Astrocyte (in vitro differentiated cells and primary cell): ENCODE data around the gene RTN4. TPM values are rescaled to one million over a fixed set of nuclear protein-coding genes. Genes with fewer than 3 reads are reported as not detected.
A peak's percentile ranks its signal among the peaks of the same experiment; 100 is the strongest.

ENCODE experiments used
- DNase-seq: peaks from one replicate; pipeline ENCODE4 v3.0.0-alpha.2; 2010; ENCODE audit warnings: low read depth
- FAIRE-seq: peaks from 2 replicates; lab custom pipeline; 2011; peaks lifted over from hg19 to GRCh38; lab: Jason Lieb, UNC
- H2AFZ ChIP-seq: 2 replicates; pipeline ENCODE4 v1.6.0; 2012; ENCODE audit warnings: low read depth, low read length, inconsistent platforms
- H3K27ac ChIP-seq: 2 replicates; pipeline ENCODE4 v1.5.1; 2011; ENCODE audit warnings: low read depth, low read length, inconsistent platforms
- H3K27me3 ChIP-seq: 2 replicates; pipeline ENCODE4 v1.6.0; 2011; ENCODE audit warnings: low read length, inconsistent platforms; ENCODE audit not compliant: insufficient read depth
- H3K36me3 ChIP-seq: 2 replicates; pipeline ENCODE4 v1.5.1; 2011; ENCODE audit warnings: low read length, inconsistent platforms; ENCODE audit not compliant: insufficient read depth
- H3K4me1 ChIP-seq: 2 replicates; pipeline ENCODE4 v1.5.1; 2011; ENCODE audit warnings: low read length, inconsistent platforms; ENCODE audit not compliant: insufficient read depth
- H3K4me2 ChIP-seq: 2 replicates; pipeline ENCODE4 v1.6.0; 2012; ENCODE audit warnings: low read length, inconsistent platforms
- H3K4me3 ChIP-seq: 2 replicates; pipeline ENCODE4 v1.5.1; 2011; ENCODE audit warnings: low read depth, mild to moderate bottlenecking, low read length, inconsistent platforms; ENCODE audit not compliant: insufficient read depth
- H3K79me2 ChIP-seq: 2 replicates; pipeline ENCODE4 v1.6.0; 2012; ENCODE audit warnings: mild to moderate bottlenecking, low read length, inconsistent platforms; ENCODE audit not compliant: insufficient read depth
- H3K9ac ChIP-seq: 2 replicates; pipeline ENCODE4 v1.6.0; 2012; ENCODE audit warnings: mild to moderate bottlenecking, low read length, inconsistent platforms
- H3K9me3 ChIP-seq: 2 replicates; pipeline ENCODE4 v1.5.1; 2012; ENCODE audit warnings: low read depth, mild to moderate bottlenecking, low read length, inconsistent platforms; ENCODE audit not compliant: insufficient read depth
- H4K20me1 ChIP-seq: 2 replicates; pipeline ENCODE4 v1.6.0; 2012; ENCODE audit warnings: low read length, inconsistent platforms; ENCODE audit not compliant: insufficient read depth
- H3K27ac Mint-ChIP-seq: one replicate; pipeline ENCODE4 v1.8.0; 2021; ENCODE audit warnings: mild to moderate bottlenecking, mixed read lengths; ENCODE audit not compliant: unreplicated experiment
- H3K27me3 Mint-ChIP-seq: one replicate; pipeline ENCODE4 v1.8.0; 2021; ENCODE audit warnings: low read depth, mixed read lengths; ENCODE audit not compliant: unreplicated experiment
- H3K36me3 Mint-ChIP-seq: one replicate; pipeline ENCODE4 v1.8.0; 2021; ENCODE audit warnings: low read depth, mixed read lengths; ENCODE audit not compliant: unreplicated experiment
- H3K4me1 Mint-ChIP-seq: one replicate; pipeline ENCODE4 v1.8.0; 2021; ENCODE audit warnings: low read depth, mixed read lengths; ENCODE audit not compliant: unreplicated experiment
- H3K4me3 Mint-ChIP-seq: one replicate; pipeline ENCODE4 v1.8.0; 2021; ENCODE audit warnings: mild to moderate bottlenecking, moderate library complexity, mixed read lengths; ENCODE audit not compliant: unreplicated experiment
- H3K9me3 Mint-ChIP-seq: one replicate; pipeline ENCODE4 v1.8.0; 2021; ENCODE audit warnings: mild to moderate bottlenecking, mixed read lengths; ENCODE audit not compliant: unreplicated experiment
- EZH2 ChIP-seq: IDR thresholded peaks from 2 replicates; pipeline ENCODE4 v1.6.1; 2012; ENCODE audit warnings: mild to moderate bottlenecking, low read length, inconsistent platforms; ENCODE audit not compliant: insufficient read depth
- total RNA-seq: library from RNA; stranded (reverse); gene quantifications from 2 replicates; pipeline ENCODE4 v1.2.1, GENCODE V29; 2021
- TF ChIP-seq, protein P1 (sequence below): IDR thresholded peaks from 2 replicates; pipeline ENCODE4 v1.5.1; 2011; ENCODE audit warnings: low read depth, mild to moderate bottlenecking, inconsistent platforms, low read length, moderate library complexity; ENCODE audit not compliant: insufficient read depth

RTN4 gene
- total RNA-seq, 1 donor from 2014 or later: 541 TPM

- TF ChIP-seq, protein P1, sequence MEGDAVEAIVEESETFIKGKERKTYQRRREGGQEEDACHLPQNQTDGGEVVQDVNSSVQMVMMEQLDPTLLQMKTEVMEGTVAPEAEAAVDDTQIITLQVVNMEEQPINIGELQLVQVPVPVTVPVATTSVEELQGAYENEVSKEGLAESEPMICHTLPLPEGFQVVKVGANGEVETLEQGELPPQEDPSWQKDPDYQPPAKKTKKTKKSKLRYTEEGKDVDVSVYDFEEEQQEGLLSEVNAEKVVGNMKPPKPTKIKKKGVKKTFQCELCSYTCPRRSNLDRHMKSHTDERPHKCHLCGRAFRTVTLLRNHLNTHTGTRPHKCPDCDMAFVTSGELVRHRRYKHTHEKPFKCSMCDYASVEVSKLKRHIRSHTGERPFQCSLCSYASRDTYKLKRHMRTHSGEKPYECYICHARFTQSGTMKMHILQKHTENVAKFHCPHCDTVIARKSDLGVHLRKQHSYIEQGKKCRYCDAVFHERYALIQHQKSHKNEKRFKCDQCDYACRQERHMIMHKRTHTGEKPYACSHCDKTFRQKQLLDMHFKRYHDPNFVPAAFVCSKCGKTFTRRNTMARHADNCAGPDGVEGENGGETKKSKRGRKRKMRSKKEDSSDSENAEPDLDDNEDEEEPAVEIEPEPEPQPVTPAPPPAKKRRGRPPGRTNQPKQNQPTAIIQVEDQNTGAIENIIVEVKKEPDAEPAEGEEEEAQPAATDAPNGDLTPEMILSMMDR: no peak
- no peak for TF ChIP-seq EZH2
- no peaks in the 10 kb centered on the region for H3K27me3 Mint-ChIP-seq
- peaks cover 9% of the 10 kb centered on the region for H3K36me3 Mint-ChIP-seq
- Histone ChIP-seq H2AFZ (no peak overlapping the region), H3K79me2 (no peaks in the 10 kb centered on the region), H3K9me3 (no peaks in the 10 kb centered on the region), H3K4me2 (no peak overlapping the region), H3K27me3 (no peaks in the 10 kb centered on the region), H3K27ac (no peak overlapping the region), H4K20me1 (no peaks in the 10 kb centered on the region), H3K36me3 (no peaks in the 10 kb centered on the region), H3K4me3 (no peak overlapping the region), H3K4me1 (no peaks in the 10 kb centered on the region), H3K9ac (no peak overlapping the region)
- FAIRE-seq (no peak), DNase-seq (no peak)
- H3K4me1 Mint-ChIP-seq: peaks cover 2% of the 10 kb centered on the region
- no peaks in the 10 kb centered on the region for H3K9me3 Mint-ChIP-seq
- H3K27ac Mint-ChIP-seq: no peak overlapping the region
- no peak overlapping the region for H3K4me3 Mint-ChIP-seq
These were observed 11.5 kb upstream of the RTN4 start for GRCh38 chr2:55061523-55062344.

GRCh38 chr2:55059793-55060192 is 9.5 kb upstream of the RTN4 start:
- Histone ChIP-seq H2AFZ (no peak overlapping the region), H3K4me3 (no peak overlapping the region), H3K9ac (no peak overlapping the region), H3K4me1 (peaks cover 4% of the 10 kb centered on the region), H3K4me2 (no peak overlapping the region), H3K79me2 (no peaks in the 10 kb centered on the region), H3K36me3 (no peaks in the 10 kb centered on the region), H3K27ac (no peak overlapping the region), H3K27me3 (no peaks in the 10 kb centered on the region), H4K20me1 (no peaks in the 10 kb centered on the region), H3K9me3 (no peaks in the 10 kb centered on the region)
- TF ChIP-seq, protein P1: no peak
- TF ChIP-seq EZH2: no peak
- peaks cover 9% of the 10 kb centered on the region for H3K36me3 Mint-ChIP-seq
- H3K4me1 Mint-ChIP-seq: peaks cover 9% of the 10 kb centered on the region
- H3K27me3 Mint-ChIP-seq: no peaks in the 10 kb centered on the region
- FAIRE-seq (no peak), DNase-seq (peak; percentile 16)
- no peak overlapping the region for H3K27ac Mint-ChIP-seq
- H3K4me3 Mint-ChIP-seq: no peak overlapping the region
- H3K9me3 Mint-ChIP-seq: no peaks in the 10 kb centered on the region

- Histone ChIP-seq H3K27ac (no peak overlapping the region), H3K4me3 (no peak overlapping the region), H3K4me2 (no peak overlapping the region), H3K9me3 (no peaks in the 10 kb centered on the region), H2AFZ (no peak overlapping the region), H3K4me1 (peaks cover 7% of the 10 kb centered on the region), H3K36me3 (no peaks in the 10 kb centered on the region), H4K20me1 (no peaks in the 10 kb centered on the region), H3K9ac (no peak overlapping the region), H3K79me2 (peaks cover 3% of the 10 kb centered on the region), H3K27me3 (no peaks in the 10 kb centered on the region)
- no peak for TF ChIP-seq EZH2
- TF ChIP-seq, protein P1: no peak
- no peak for FAIRE-seq
- H3K4me1 Mint-ChIP-seq: peaks cover 10% of the 10 kb centered on the region
- no peak for DNase-seq
- H3K4me3 Mint-ChIP-seq: no peak overlapping the region
- no peaks in the 10 kb centered on the region for H3K9me3 Mint-ChIP-seq
- peaks cover 9% of the 10 kb centered on the region for H3K36me3 Mint-ChIP-seq
- H3K27ac Mint-ChIP-seq: no peak overlapping the region
- no peaks in the 10 kb centered on the region for H3K27me3 Mint-ChIP-seq
These were observed 7.2 kb upstream of the RTN4 start for GRCh38 chr2:55057474-55057873.
